A549 (cell line): ENCODE data around the gene ZNF165. TPM values are rescaled to one million over a fixed set of nuclear protein-coding genes. Genes with fewer than 3 reads are reported as not detected.

Experiments
- BHLHE40 ChIP-seq: IDR thresholded peaks from 2 replicates; pipeline ENCODE4 v1.6.1; 2012; ENCODE audit warnings: low read depth, low read length, inconsistent platforms
- CEBPB ChIP-seq, 2 experiments: fragments of >200 bp in 1 of 2; sonication (Bioruptor Twin) in 1 of 2; formaldehyde crosslinking in 1 of 2; IDR thresholded peaks; 2 replicates each; pipeline ENCODE4 v1.6.1; 2012 to 2016
- E2F6 ChIP-seq: IDR thresholded peaks from 2 replicates; pipeline ENCODE4 v1.6.1; 2012; ENCODE audit warnings: low read depth, borderline replicate concordance
- EHF ChIP-seq: fragments of 250-450 bp; sonication (Bioruptor Pico); IDR thresholded peaks from 2 replicates; pipeline ENCODE4 v1.5.0; 2020; ENCODE audit warnings: mild to moderate bottlenecking
- EP300 ChIP-seq, 2 experiments: fragments of >200 bp; sonication (Bioruptor Twin); formaldehyde crosslinking; IDR thresholded peaks; 2 replicates in 1 of 2; 3 replicates in 1 of 2; pipeline ENCODE4 v1.6.1; 2016 to 2017
- ESRRA ChIP-seq: fragments of 150-350 bp; IDR thresholded peaks from 2 replicates; pipeline ENCODE4 v1.6.1; 2014; ENCODE audit warnings: mild to moderate bottlenecking, low read length, borderline replicate concordance
- FOSB ChIP-seq: fragments of 250-450 bp; sonication (Bioruptor Pico); IDR thresholded peaks from 2 replicates; pipeline ENCODE4 v1.5.0; 2020; ENCODE audit warnings: mild to moderate bottlenecking, moderate library complexity
- FOSL2 ChIP-seq, 2 experiments: fragments of 450-650 bp in 1 of 2; fragments of >200 bp in 1 of 2; sonication (Bioruptor Twin) in 1 of 2; formaldehyde crosslinking; IDR thresholded peaks; 2 replicates each; pipeline versions ENCODE4 v1.5.0 to v1.6.1; 2016 to 2020; ENCODE audit warnings: mild to moderate bottlenecking in 1 of 2, moderate library complexity in 1 of 2
- GATA3 ChIP-seq: IDR thresholded peaks from 2 replicates; pipeline ENCODE4 v1.6.1; 2012; ENCODE audit warnings: borderline replicate concordance
- HDAC2 ChIP-seq: fragments of 200-600 bp; sonication (generic); IDR thresholded peaks from 2 replicates; pipeline ENCODE4 v1.6.1; 2016
- HES2 ChIP-seq: fragments of >200 bp; sonication (Bioruptor Twin); formaldehyde crosslinking; IDR thresholded peaks from 2 replicates; pipeline ENCODE4 v1.6.1; 2016
- HEYL ChIP-seq: fragments of 250-450 bp; sonication (Bioruptor Pico); IDR thresholded peaks from 2 replicates; pipeline ENCODE4 v1.8.0; 2021; ENCODE audit warnings: mild to moderate bottlenecking, moderate library complexity
- HOXA7 ChIP-seq: fragments of 250-450 bp; sonication (Bioruptor Pico); IDR thresholded peaks from 2 replicates; pipeline ENCODE4 v1.5.0; 2020; ENCODE audit warnings: mild to moderate bottlenecking, moderate library complexity
- HOXB5 ChIP-seq: fragments of 250-450 bp; sonication (Bioruptor Pico); IDR thresholded peaks from 2 replicates; pipeline ENCODE4 v1.5.0; 2020; ENCODE audit warnings: mild to moderate bottlenecking, moderate library complexity
- JUNB ChIP-seq: fragments of >200 bp; sonication (Bioruptor Twin); formaldehyde crosslinking; IDR thresholded peaks from 2 replicates; pipeline ENCODE4 v1.6.1; 2016
- KDM5A ChIP-seq: fragments of 200-600 bp; sonication (generic); IDR thresholded peaks from 2 replicates; pipeline ENCODE4 v1.6.1; 2016; ENCODE audit warnings: antibody characterized with exemption, mild to moderate bottlenecking
- MAFK ChIP-seq: fragments of 450-650 bp; IDR thresholded peaks from 2 replicates; pipeline ENCODE4 v1.6.1; 2014; ENCODE audit not compliant: partially characterized antibody
- NPAS2 ChIP-seq: fragments of 250-450 bp; sonication (Bioruptor Pico); IDR thresholded peaks from 2 replicates; pipeline ENCODE4 v1.8.0; 2022; ENCODE audit warnings: mild to moderate bottlenecking, moderate library complexity, borderline replicate concordance
- POLR2A ChIP-seq: IDR thresholded peaks from 2 replicates; pipeline ENCODE4 v1.6.1; 2012; ENCODE audit warnings: mild to moderate bottlenecking, low read length
- REST ChIP-seq: fragments of 200-600 bp; sonication (generic); IDR thresholded peaks from 2 replicates; pipeline ENCODE4 v1.6.1; 2016; ENCODE audit warnings: antibody characterized with exemption, mild to moderate bottlenecking, moderate library complexity
- RFX5 ChIP-seq: fragments of 450-650 bp; IDR thresholded peaks from 2 replicates; pipeline ENCODE4 v1.7.1; 2014; ENCODE audit warnings: antibody characterized with exemption, mild to moderate bottlenecking, moderate library complexity
- TFCP2L1 ChIP-seq: fragments of 250-450 bp; sonication (Bioruptor Pico); IDR thresholded peaks from 2 replicates; pipeline ENCODE4 v1.5.0; 2021; ENCODE audit warnings: mild to moderate bottlenecking
- TP53 ChIP-seq: fragments of 250-450 bp; sonication (Bioruptor Pico); IDR thresholded peaks from 2 replicates; pipeline ENCODE4 v1.5.0; 2021; ENCODE audit warnings: mild to moderate bottlenecking, moderate library complexity
- polyA plus RNA-seq, 4 experiments: library from polyadenylated mRNA; depleted of rRNA in 3 of 4; stranded (reverse); fragments of >200 nt; fragmentation: RNase III in 1 of 4; extraction: RNeasy Plus Mini Kit Qiagen cat#74134 plus additional on column Dnase treatment in 1 of 4; gene quantifications; 2 replicates in 3 of 4; 3 replicates in 1 of 4; pipeline ENCODE4 v1.2.3, GENCODE V29; 2011 to 2017
- TF ChIP-seq, protein P1 (sequence below): fragments of >200 bp; sonication (Bioruptor Twin); formaldehyde crosslinking; IDR thresholded peaks from 3 replicates; pipeline ENCODE4 v1.5.1; 2016

Gene ZNF165
- polyA plus RNA-seq, 2 of the 4 experiments (the other 2 are of a cell fraction): 0.72 to 0.76 TPM

DNA sequence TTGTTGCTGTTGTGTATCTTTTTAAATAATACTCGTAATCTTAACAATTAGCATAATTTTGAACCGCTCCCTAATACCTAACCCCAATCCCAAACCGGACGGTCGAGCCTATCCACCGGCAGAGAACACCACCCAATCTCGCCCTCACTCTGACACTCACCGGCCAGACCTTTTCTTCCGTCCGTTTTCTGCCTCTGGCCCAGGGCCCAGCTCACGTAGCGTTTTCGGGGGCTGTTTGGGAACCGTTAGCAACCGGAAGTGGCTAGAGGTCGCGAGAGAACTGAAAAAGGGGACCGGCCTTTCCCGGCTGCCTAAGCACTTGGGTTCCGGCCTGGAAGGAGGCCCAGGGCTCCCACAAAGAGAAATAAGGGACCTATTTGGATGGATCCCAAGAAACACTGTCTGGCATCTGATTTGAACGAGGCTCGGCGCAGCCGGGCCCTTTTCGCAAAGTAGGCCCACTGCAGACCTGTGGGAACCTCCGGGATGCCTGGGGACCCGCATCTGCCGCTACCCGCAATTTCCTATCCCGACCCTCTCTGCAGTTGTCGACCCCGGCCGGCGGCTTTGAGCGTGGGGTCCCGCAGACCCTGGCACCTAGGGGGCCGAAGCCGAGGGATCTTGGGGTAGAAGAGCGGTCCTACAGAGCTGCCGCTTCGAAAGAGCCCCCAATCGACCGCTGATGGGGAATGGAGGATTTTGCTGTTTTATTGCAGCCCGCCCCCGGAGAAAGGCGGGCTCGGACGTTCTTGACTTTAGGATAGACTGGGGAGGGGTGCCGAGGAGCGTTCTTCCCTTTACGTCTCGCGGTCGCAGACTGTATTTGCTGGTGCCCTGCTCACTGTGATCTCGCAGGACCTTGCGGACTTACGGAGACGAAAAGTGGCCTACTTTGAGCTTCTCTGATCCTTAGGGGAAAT lies 56.5 kb downstream of the ZNF165 start (continued):
- TF ChIP-seq JUNB: no peak
- TF ChIP-seq EP300 (IDR thresholded peaks at IDR 0.05): no peak
- TF ChIP-seq E2F6: peak; percentile 50; the same call in 1 of the 2 replicates
- TF ChIP-seq HOXA7 (CRISPR knock-in tag): no peak
- no peak for TF ChIP-seq BHLHE40
- TF ChIP-seq ESRRA: no peak
- TF ChIP-seq RFX5: no peak
- no peak for TF ChIP-seq FOSL2 (IDR thresholded peaks at IDR 0.05)
- no peak for TF ChIP-seq FOSL2 (CRISPR knock-in tag; IDR thresholded peaks at IDR 0.05)
- 0 out of 2 replicates have a peak, but pooled peaks have one; percentile 43 for TF ChIP-seq TFCP2L1 (CRISPR knock-in tag)
- TF ChIP-seq, protein P1, sequence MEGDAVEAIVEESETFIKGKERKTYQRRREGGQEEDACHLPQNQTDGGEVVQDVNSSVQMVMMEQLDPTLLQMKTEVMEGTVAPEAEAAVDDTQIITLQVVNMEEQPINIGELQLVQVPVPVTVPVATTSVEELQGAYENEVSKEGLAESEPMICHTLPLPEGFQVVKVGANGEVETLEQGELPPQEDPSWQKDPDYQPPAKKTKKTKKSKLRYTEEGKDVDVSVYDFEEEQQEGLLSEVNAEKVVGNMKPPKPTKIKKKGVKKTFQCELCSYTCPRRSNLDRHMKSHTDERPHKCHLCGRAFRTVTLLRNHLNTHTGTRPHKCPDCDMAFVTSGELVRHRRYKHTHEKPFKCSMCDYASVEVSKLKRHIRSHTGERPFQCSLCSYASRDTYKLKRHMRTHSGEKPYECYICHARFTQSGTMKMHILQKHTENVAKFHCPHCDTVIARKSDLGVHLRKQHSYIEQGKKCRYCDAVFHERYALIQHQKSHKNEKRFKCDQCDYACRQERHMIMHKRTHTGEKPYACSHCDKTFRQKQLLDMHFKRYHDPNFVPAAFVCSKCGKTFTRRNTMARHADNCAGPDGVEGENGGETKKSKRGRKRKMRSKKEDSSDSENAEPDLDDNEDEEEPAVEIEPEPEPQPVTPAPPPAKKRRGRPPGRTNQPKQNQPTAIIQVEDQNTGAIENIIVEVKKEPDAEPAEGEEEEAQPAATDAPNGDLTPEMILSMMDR: no peak
- peak; percentile 45 for TF ChIP-seq POLR2A
- no peak for TF ChIP-seq REST
- TF ChIP-seq KDM5A: peak; percentile 52; the same call in 1 of the 2 replicates
- TF ChIP-seq MAFK: no peak
- TF ChIP-seq EHF (CRISPR knock-in tag): no peak
- TF ChIP-seq NPAS2 (CRISPR knock-in tag): no peak
- no peak for TF ChIP-seq HOXB5 (CRISPR knock-in tag)
- no peak for TF ChIP-seq HEYL (CRISPR knock-in tag)
- TF ChIP-seq TP53 (CRISPR knock-in tag): no peak
- TF ChIP-seq HDAC2: no peak
- peak in 1 of 2 experiments; percentile 43; a peak in 1 of 4 replicates for TF ChIP-seq CEBPB (IDR thresholded peaks at IDR 0.05)
- no peak for TF ChIP-seq HES2
- TF ChIP-seq GATA3: 0 out of 2 replicates have a peak, but pooled peaks have one; percentile 35
- no peak for TF ChIP-seq FOSB (CRISPR knock-in tag)
